PFSK-1 (cell line): Measurements from ENCODE around the gene NR5A1.

Source experiments
- FOXP2 ChIP-seq: optimal IDR thresholded peaks from 2 replicates; pipeline ENCODE3; 2011; ENCODE audit warnings: borderline replicate concordance, control low read depth, inconsistent platforms; ENCODE audit not compliant: insufficient read depth; ENCODE audit errors: extremely low read length, extremely low read depth
- POLR2AphosphoS5 ChIP-seq: IDR thresholded peaks from 2 replicates; pipeline ENCODE4 v1.6.1; 2012; ENCODE audit warnings: low read depth, mild to moderate bottlenecking, control low read depth, low read length, moderate library complexity
- REST ChIP-seq, 2 experiments: IDR thresholded peaks; 2 replicates each; pipeline versions ENCODE4 v1.6.1 to v1.8.0; 2011 to 2012; ENCODE audit warnings: low read depth in 2 of 2, low read length in 2 of 2, control low read depth in 1 of 2, inconsistent platforms in 1 of 2, mild to moderate bottlenecking in 1 of 2, moderate library complexity in 1 of 2; ENCODE audit not compliant: insufficient read depth in 1 of 2
- SIN3A ChIP-seq: IDR thresholded peaks from 2 replicates; pipeline ENCODE4 v1.6.1; 2012; ENCODE audit warnings: mild to moderate bottlenecking, low read length, moderate library complexity, borderline replicate concordance; ENCODE audit not compliant: insufficient read depth
- TAF1 ChIP-seq: IDR thresholded peaks from 2 replicates; pipeline ENCODE4 v1.6.1; 2012; ENCODE audit warnings: low read length, control low read depth, borderline replicate concordance; ENCODE audit not compliant: insufficient read depth

Gene NR5A1

GRCh38 chr9:124518116-124518515 is 10.9 kb upstream of the NR5A1 start:
- TF ChIP-seq SIN3A, result no peak
- TF ChIP-seq TAF1, result no peak
- no peak for TF ChIP-seq POLR2AphosphoS5
- no peak for TF ChIP-seq REST (IDR thresholded peaks at IDR 0.05; ENCODE audit: insufficient read depth in 1 of 2, low read depth in 2 of 2, low read length in 2 of 2)
- TF ChIP-seq FOXP2, result no peak

- TF ChIP-seq REST (IDR thresholded peaks at IDR 0.05; ENCODE audit: insufficient read depth in 1 of 2, low read depth in 2 of 2, low read length in 2 of 2) (no peak), FOXP2 (no peak), SIN3A (no peak), TAF1 (no peak), POLR2AphosphoS5 (no peak)
These were observed 10.4 kb upstream of the NR5A1 start for GRCh38 chr9:124517600-124517999.

- no peak for TF ChIP-seq REST (IDR thresholded peaks at IDR 0.05; ENCODE audit: insufficient read depth in 1 of 2, low read depth in 2 of 2, low read length in 2 of 2)
- TF ChIP-seq POLR2AphosphoS5, result no peak
- TF ChIP-seq SIN3A, result no peak
- no peak for TF ChIP-seq FOXP2
- TF ChIP-seq TAF1, result no peak
These were observed 7.7 kb upstream of the NR5A1 start for GRCh38 chr9:124514874-124515273.

GRCh38 chr9:124514125-124514524 is 6.9 kb upstream of the NR5A1 start:
- TF ChIP-seq TAF1 (no peak), REST (IDR thresholded peaks at IDR 0.05; ENCODE audit: insufficient read depth in 1 of 2, low read depth in 2 of 2, low read length in 2 of 2) (no peak), POLR2AphosphoS5 (no peak), SIN3A (no peak), FOXP2 (no peak)

- TF ChIP-seq FOXP2, result no peak
- TF ChIP-seq SIN3A, result no peak
- TF ChIP-seq POLR2AphosphoS5, result no peak
- no peak for TF ChIP-seq REST (IDR thresholded peaks at IDR 0.05; ENCODE audit: insufficient read depth in 1 of 2, low read depth in 2 of 2, low read length in 2 of 2)
- no peak for TF ChIP-seq TAF1
These were observed 6.3 kb upstream of the NR5A1 start for GRCh38 chr9:124513376-124513994.
